Ovary (tissue), 3 donors: ENCODE measurements around the gene HNRNPA1.

ENCODE experiments used
- EP300 ChIP-seq: sonication (generic); formaldehyde crosslinking; IDR thresholded peaks from one replicate; pipeline ENCODE4 v1.6.1; 2017; ENCODE audit warnings: antibody characterized with exemption
- POLR2A ChIP-seq: fragments of 450-650 bp; IDR thresholded peaks from one replicate; pipeline ENCODE4 v1.6.1; 2017; ENCODE audit warnings: antibody characterized with exemption, mild to moderate bottlenecking, moderate library complexity
- TF ChIP-seq, protein P1 (sequence below), 3 donors: fragments of 450-650 bp in 2 of 3; fragments of 200-600 bp in 1 of 3; IDR thresholded peaks; one replicate each; pipeline versions ENCODE4 v1.5.1 to v1.8.0; 2016 to 2022; ENCODE audit warnings: antibody characterized with exemption in 3 of 3, mild to moderate bottlenecking in 1 of 3
- donor health status: DM: no; HTN: no; CAD: no.

DNA sequence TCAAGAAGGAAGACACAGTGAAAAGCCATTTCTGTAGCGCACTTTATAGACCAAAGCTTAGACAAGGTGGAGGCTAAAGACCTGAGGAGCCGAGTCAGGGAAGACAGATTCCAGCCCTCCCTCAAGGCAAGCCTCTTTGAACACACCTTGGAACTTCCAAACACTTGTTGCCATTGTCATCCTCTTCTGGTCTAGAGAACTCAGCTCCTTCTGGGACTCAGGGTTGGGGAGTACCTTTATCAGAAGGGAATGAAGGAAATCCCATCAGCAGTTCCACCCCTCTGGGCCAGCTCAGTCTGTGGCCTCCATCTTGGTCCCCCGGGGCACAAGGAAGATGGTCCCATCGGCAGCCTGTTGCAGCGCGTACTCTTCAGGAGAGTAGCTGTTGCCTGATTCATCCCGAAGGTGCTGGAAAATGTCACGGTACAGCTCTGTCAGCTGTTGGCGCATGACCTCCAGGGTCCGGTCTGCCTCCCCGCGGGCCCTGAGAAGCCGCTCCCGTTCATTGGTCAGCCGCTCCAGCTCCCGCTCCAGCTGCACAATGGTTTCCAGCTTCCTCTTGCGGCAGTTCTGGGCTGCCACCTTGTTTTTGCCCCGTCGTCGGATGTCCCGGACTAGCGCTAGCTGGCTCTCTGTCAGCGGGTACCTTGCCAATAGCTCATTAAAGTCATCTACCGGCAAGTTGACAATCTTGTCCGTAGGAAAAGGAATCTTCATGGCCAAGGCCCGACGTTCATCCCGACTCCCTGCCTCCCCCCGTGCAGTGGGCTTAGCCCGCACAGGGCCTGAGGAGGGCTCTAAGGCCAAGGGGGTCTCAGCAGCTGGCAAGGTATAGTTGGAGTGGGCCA, 11.8 kb downstream of the HNRNPA1 start:
- TF ChIP-seq, protein P1, sequence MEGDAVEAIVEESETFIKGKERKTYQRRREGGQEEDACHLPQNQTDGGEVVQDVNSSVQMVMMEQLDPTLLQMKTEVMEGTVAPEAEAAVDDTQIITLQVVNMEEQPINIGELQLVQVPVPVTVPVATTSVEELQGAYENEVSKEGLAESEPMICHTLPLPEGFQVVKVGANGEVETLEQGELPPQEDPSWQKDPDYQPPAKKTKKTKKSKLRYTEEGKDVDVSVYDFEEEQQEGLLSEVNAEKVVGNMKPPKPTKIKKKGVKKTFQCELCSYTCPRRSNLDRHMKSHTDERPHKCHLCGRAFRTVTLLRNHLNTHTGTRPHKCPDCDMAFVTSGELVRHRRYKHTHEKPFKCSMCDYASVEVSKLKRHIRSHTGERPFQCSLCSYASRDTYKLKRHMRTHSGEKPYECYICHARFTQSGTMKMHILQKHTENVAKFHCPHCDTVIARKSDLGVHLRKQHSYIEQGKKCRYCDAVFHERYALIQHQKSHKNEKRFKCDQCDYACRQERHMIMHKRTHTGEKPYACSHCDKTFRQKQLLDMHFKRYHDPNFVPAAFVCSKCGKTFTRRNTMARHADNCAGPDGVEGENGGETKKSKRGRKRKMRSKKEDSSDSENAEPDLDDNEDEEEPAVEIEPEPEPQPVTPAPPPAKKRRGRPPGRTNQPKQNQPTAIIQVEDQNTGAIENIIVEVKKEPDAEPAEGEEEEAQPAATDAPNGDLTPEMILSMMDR (IDR thresholded peaks at IDR 0.05) = no peak
- TF ChIP-seq EP300 = no peak
- no peak for TF ChIP-seq POLR2A
